NOMO-1 treated with dmso at 0.1 percent for 144 hours (cell line): ENCODE data around the gene LPP.
A peak's percentile ranks its signal among the peaks of the same experiment; 100 is the strongest.

Experiments used
- DNase-seq: peaks from one replicate; lab custom pipeline; 2025; ENCODE audit not compliant: unreplicated experiment; lab: John Stamatoyannopoulos, UW

LPP gene

GRCh38 chr3:188659449-188660090 is 505.6 kb downstream of the LPP start:
- no peak for DNase-seq

- DNase-seq, result no peak
These were observed 506.5 kb downstream of the LPP start for GRCh38 chr3:188660415-188660814.

GRCh38 chr3:188661806-188662205 is 507.8 kb downstream of the LPP start:
- DNase-seq, result no peak

GRCh38 chr3:188662214-188662613 is 508.3 kb downstream of the LPP start:
- no peak for DNase-seq

GRCh38 chr3:188662795-188663194 is 508.8 kb downstream of the LPP start:
- DNase-seq, result no peak

- DNase-seq, result no peak
These were observed 509.9 kb downstream of the LPP start for GRCh38 chr3:188663839-188664238.

GRCh38 chr3:188664795-188665194 is 510.8 kb downstream of the LPP start:
- no peak for DNase-seq

- DNase-seq, result no peak
These were observed 514.0 kb downstream of the LPP start for GRCh38 chr3:188667926-188668325.

- peak; percentile 21 for DNase-seq
These were observed 516.5 kb downstream of the LPP start for GRCh38 chr3:188670446-188670845.

- no peak for DNase-seq
These were observed 518.0 kb downstream of the LPP start for GRCh38 chr3:188671971-188672370.

GRCh38 chr3:188672840-188673239 is 518.9 kb downstream of the LPP start:
- no peak for DNase-seq

- DNase-seq, result no peak
These were observed 519.8 kb downstream of the LPP start for GRCh38 chr3:188673646-188674186.

- no peak for DNase-seq
These were observed 520.6 kb downstream of the LPP start for GRCh38 chr3:188674595-188674994.

- DNase-seq, result no peak
These were observed 523.4 kb downstream of the LPP start for GRCh38 chr3:188677344-188677743.

GRCh38 chr3:188680189-188680588 is 526.2 kb downstream of the LPP start:
- DNase-seq, result no peak

GRCh38 chr3:188680605-188681004 is 526.6 kb downstream of the LPP start:
- DNase-seq, result no peak

- no peak for DNase-seq
These were observed 528.4 kb downstream of the LPP start for GRCh38 chr3:188682316-188682715.

- DNase-seq, result no peak
These were observed 529.1 kb downstream of the LPP start for GRCh38 chr3:188683032-188683521.

- DNase-seq, result no peak
These were observed 530.3 kb downstream of the LPP start for GRCh38 chr3:188684276-188684675.

- DNase-seq, result no peak
These were observed 531.8 kb downstream of the LPP start for GRCh38 chr3:188685789-188686188.

GRCh38 chr3:188686324-188686723 is 532.4 kb downstream of the LPP start:
- DNase-seq, result peak; percentile 53

GRCh38 chr3:188687389-188687788 is 533.4 kb downstream of the LPP start:
- peak; percentile 83 for DNase-seq

GRCh38 chr3:188689101-188689574 is 535.2 kb downstream of the LPP start:
- DNase-seq, result peak; percentile 73
